ENCODE results near the gene SERPINB7.

GRCh38 chr18:63773551-63773950, 1.7 kb upstream of the SERPINB7 start:
- TF ChIP-seq EP300 (IDR thresholded peaks at IDR 0.05) (no peak), EHF (CRISPR knock-in tag; IDR thresholded peaks at IDR 0.05) (no peak), REST (IDR thresholded peaks at IDR 0.05) (no peak), RCOR1 (IDR thresholded peaks at IDR 0.05; ENCODE audit: low read depth, low read length) (no peak)
- TF ChIP-seq, protein P1, sequence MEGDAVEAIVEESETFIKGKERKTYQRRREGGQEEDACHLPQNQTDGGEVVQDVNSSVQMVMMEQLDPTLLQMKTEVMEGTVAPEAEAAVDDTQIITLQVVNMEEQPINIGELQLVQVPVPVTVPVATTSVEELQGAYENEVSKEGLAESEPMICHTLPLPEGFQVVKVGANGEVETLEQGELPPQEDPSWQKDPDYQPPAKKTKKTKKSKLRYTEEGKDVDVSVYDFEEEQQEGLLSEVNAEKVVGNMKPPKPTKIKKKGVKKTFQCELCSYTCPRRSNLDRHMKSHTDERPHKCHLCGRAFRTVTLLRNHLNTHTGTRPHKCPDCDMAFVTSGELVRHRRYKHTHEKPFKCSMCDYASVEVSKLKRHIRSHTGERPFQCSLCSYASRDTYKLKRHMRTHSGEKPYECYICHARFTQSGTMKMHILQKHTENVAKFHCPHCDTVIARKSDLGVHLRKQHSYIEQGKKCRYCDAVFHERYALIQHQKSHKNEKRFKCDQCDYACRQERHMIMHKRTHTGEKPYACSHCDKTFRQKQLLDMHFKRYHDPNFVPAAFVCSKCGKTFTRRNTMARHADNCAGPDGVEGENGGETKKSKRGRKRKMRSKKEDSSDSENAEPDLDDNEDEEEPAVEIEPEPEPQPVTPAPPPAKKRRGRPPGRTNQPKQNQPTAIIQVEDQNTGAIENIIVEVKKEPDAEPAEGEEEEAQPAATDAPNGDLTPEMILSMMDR (IDR thresholded peaks at IDR 0.05), result no peak
- TF ChIP-seq, protein P2, sequence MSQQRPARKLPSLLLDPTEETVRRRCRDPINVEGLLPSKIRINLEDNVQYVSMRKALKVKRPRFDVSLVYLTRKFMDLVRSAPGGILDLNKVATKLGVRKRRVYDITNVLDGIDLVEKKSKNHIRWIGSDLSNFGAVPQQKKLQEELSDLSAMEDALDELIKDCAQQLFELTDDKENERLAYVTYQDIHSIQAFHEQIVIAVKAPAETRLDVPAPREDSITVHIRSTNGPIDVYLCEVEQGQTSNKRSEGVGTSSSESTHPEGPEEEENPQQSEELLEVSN (IDR thresholded peaks at IDR 0.05; ENCODE audit: borderline replicate concordance, low read depth), result no peak

All from A549 (cell line).